ENCODE data around the gene EPHB1.

EPHB1 gene

GRCh38 chr3:134794950-134795745 is at the start of gene EPHB1:
TSS of gene EPHB1 (plus strand) at chr3:134795260.
- peak; percentile 80 for DNase-seq

- no peak for DNase-seq
Measured at GRCh38 chr3:134748698-134749097, 46.4 kb upstream of the EPHB1 start.

- no peak for DNase-seq
Measured at GRCh38 chr3:134749174-134749573, 45.9 kb upstream of the EPHB1 start.

- no peak for DNase-seq
Measured at GRCh38 chr3:134749802-134750553, 45.1 kb upstream of the EPHB1 start.

- no peak for DNase-seq
Measured at GRCh38 chr3:134751831-134752230, 43.2 kb upstream of the EPHB1 start.

- DNase-seq: no peak
Measured at GRCh38 chr3:134752761-134753461, 42.1 kb upstream of the EPHB1 start.

GRCh38 chr3:134753999-134754742 is 40.9 kb upstream of the EPHB1 start:
- no peak for DNase-seq

- peak; percentile 46 for DNase-seq
Measured at GRCh38 chr3:134754768-134755559, 40.1 kb upstream of the EPHB1 start.

GRCh38 chr3:134755821-134756220 is 39.2 kb upstream of the EPHB1 start:
- DNase-seq: no peak

- no peak for DNase-seq
Measured at GRCh38 chr3:134757549-134758069, 37.5 kb upstream of the EPHB1 start.

- no peak for DNase-seq
Measured at GRCh38 chr3:134761213-134761612, 33.8 kb upstream of the EPHB1 start.

- no peak for DNase-seq
Measured at GRCh38 chr3:134762016-134762415, 33.0 kb upstream of the EPHB1 start.

GRCh38 chr3:134765468-134765867 is 29.6 kb upstream of the EPHB1 start:
- no peak for DNase-seq

GRCh38 chr3:134766290-134766689 is 28.8 kb upstream of the EPHB1 start:
- DNase-seq: no peak

- DNase-seq: no peak
Measured at GRCh38 chr3:134768116-134768515, 26.9 kb upstream of the EPHB1 start.

- no peak for DNase-seq
Measured at GRCh38 chr3:134768837-134769236, 26.2 kb upstream of the EPHB1 start.

GRCh38 chr3:134769287-134769868 is 25.7 kb upstream of the EPHB1 start:
- no peak for DNase-seq

- DNase-seq: no peak
Measured at GRCh38 chr3:134772011-134772410, 23.0 kb upstream of the EPHB1 start.

- no peak for DNase-seq
Measured at GRCh38 chr3:134772591-134772990, 22.5 kb upstream of the EPHB1 start.

- DNase-seq: no peak
Measured at GRCh38 chr3:134775831-134776230, 19.2 kb upstream of the EPHB1 start.

- no peak for DNase-seq
Measured at GRCh38 chr3:134776518-134776917, 18.5 kb upstream of the EPHB1 start.
